Neural progenitor cell (in vitro differentiated cells): ENCODE measurements around the gene DTNB.

Experiments used
- CTCF ChIP-seq: fragments of 200-600 bp; sonication (generic); IDR thresholded peaks from 2 replicates; pipeline ENCODE4 v1.5.1; 2017; ENCODE audit warnings: antibody characterized with exemption, mild to moderate bottlenecking
- EZH2 ChIP-seq: fragments of 200-600 bp; sonication (generic); IDR thresholded peaks from 2 replicates; pipeline ENCODE4 v1.6.1; 2017; ENCODE audit warnings: antibody characterized with exemption, mild to moderate bottlenecking, moderate library complexity
- EZH2phosphoT487 ChIP-seq: fragments of 200-600 bp; sonication (generic); IDR thresholded peaks from 2 replicates; pipeline ENCODE4 v1.6.1; 2017; ENCODE audit warnings: antibody characterized with exemption

- no peak for TF ChIP-seq EZH2
- TF ChIP-seq CTCF, result no peak
- no peak for TF ChIP-seq EZH2phosphoT487
Measured at GRCh38 chr2:25362434-25363145, 310.8 kb downstream of the DTNB start.
